ENCODE results near the gene ADK. TPM values are rescaled to one million over a fixed set of nuclear protein-coding genes. Genes with fewer than 3 reads are reported as not detected.

ADK gene
- polyA plus RNA-seq, 1 experiment = 41.9 TPM

DNA sequence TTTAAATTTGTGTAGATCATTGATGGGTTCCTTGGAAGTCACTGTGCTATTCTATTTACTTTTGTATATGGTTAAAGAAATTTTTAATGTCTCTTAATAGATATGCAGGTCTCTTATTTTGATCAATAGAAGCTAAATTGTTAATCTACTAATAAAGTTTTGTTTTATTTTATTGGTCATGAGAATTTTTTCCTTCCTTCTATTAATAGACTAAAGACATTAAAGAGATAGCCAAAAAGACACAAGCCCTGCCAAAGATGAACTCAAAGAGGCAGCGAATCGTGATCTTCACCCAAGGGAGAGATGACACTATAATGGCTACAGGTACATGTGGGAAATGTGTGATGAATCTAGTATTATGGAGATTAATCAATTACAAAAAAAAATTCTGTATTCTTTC, 449.1 kb downstream of the ADK start:
- H3K27me3 ChIP-seq (ENCODE audit: control insufficient read depth, insufficient read depth, low read length) = no peaks in the 10 kb centered on the region
- CTCF ChIA-PET = no interaction called here
- POLR2A ChIA-PET = no interaction called here
- no peak overlapping the region for H3K27ac ChIP-seq (ENCODE audit: low read depth, low read length)
- TF ChIP-seq, protein P1, sequence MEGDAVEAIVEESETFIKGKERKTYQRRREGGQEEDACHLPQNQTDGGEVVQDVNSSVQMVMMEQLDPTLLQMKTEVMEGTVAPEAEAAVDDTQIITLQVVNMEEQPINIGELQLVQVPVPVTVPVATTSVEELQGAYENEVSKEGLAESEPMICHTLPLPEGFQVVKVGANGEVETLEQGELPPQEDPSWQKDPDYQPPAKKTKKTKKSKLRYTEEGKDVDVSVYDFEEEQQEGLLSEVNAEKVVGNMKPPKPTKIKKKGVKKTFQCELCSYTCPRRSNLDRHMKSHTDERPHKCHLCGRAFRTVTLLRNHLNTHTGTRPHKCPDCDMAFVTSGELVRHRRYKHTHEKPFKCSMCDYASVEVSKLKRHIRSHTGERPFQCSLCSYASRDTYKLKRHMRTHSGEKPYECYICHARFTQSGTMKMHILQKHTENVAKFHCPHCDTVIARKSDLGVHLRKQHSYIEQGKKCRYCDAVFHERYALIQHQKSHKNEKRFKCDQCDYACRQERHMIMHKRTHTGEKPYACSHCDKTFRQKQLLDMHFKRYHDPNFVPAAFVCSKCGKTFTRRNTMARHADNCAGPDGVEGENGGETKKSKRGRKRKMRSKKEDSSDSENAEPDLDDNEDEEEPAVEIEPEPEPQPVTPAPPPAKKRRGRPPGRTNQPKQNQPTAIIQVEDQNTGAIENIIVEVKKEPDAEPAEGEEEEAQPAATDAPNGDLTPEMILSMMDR (IDR thresholded peaks at IDR 0.05; ENCODE audit: low read depth, low read length) = no peak
- H3K9me3 ChIP-seq (ENCODE audit: control insufficient read depth, insufficient read depth, low read length) = no peaks in the 10 kb centered on the region
- no peak for DNase-seq (ENCODE audit: low read depth, low spot score)
- no peak overlapping the region for H3K4me3 ChIP-seq (ENCODE audit: low read depth, low read length)

DNA sequence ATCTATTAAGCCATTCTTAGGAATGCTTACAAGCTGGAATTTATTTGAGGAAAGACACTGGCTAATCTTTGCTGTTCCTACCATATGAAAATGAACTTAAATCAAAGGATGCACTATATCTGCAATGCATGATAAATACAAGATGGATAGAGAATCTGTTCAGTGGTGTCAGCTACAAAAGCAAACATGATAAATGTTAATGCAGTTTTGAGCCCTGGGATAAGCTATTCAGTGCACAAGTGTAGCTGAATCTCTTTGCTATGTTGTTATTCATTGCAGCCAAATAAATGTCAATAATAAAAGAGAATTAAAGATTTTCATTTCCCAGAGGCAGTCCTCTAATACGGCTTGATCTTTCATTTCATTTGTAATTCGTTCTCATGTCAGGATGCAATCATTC, 451.6 kb downstream of the ADK start:
- Histone ChIP-seq H3K9me3 (ENCODE audit: control insufficient read depth, insufficient read depth, low read length) (no peaks in the 10 kb centered on the region), H3K27me3 (ENCODE audit: control insufficient read depth, insufficient read depth, low read length) (no peaks in the 10 kb centered on the region), H3K4me3 (ENCODE audit: low read depth, low read length) (no peak overlapping the region), H3K27ac (ENCODE audit: low read depth, low read length) (no peak overlapping the region)
- ChIA-PET POLR2A (no interaction called here), CTCF (interaction anchor here (0.5 kb wide), 1 partner anchor 263 kb away, joined by 4 read pairs; no protein-coding TSS in a partner anchor)
- DNase-seq (ENCODE audit: low read depth, low spot score) = no peak
- TF ChIP-seq, protein P1 (IDR thresholded peaks at IDR 0.05; ENCODE audit: low read depth, low read length) = no peak

DNA sequence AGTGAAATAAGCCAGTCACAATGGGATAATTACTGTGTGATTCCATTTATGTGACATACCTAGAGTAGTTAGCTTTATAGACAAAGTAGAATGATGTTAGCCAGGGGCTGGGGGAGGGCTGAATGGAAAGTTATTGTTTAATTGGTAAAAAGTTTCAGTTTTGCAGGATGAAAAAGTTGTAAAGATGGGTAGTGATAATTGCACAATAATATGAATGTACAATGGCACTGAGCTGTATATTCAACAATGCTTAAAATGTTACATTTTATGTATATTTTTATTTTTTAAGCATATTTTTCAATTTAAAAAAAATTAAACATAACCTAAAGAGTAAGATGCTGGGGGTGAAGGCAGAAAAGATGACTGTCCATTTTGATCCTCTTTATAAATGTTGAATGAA, 459.3 kb downstream of the ADK start:
- POLR2A ChIA-PET = no interaction called here
- Histone ChIP-seq H3K27ac (ENCODE audit: low read depth, low read length) (no peak overlapping the region), H3K4me3 (ENCODE audit: low read depth, low read length) (no peak overlapping the region), H3K27me3 (ENCODE audit: control insufficient read depth, insufficient read depth, low read length) (no peaks in the 10 kb centered on the region), H3K9me3 (ENCODE audit: control insufficient read depth, insufficient read depth, low read length) (no peaks in the 10 kb centered on the region)
- CTCF ChIA-PET = no interaction called here
- no peak for DNase-seq (ENCODE audit: low read depth, low spot score)
- TF ChIP-seq, protein P1 (IDR thresholded peaks at IDR 0.05; ENCODE audit: low read depth, low read length) = no peak

DNA sequence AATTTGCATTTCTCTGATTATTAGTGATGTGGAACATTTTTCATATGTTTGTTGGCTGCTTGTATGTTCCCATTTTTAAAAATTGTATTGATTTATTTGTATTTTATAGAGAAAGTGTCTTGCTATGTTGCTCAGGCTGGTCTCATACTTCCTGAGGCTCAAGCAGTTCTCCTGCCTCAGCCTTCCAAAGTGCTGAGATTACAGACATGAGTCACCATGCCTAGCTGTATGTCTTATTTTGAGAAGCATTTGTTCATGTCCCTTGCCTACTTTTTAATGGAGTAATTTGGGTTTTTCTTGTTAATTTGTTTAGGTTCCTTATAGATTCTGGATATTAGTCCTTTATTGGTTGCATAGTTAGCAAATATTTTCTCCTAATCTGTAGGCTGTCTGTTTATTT, 461.2 kb downstream of the ADK start:
- no peaks in the 10 kb centered on the region for H3K9me3 ChIP-seq (ENCODE audit: control insufficient read depth, insufficient read depth, low read length)
- ChIA-PET POLR2A (no interaction called here), CTCF (no interaction called here)
- no peak overlapping the region for H3K4me3 ChIP-seq (ENCODE audit: low read depth, low read length)
- TF ChIP-seq, protein P1 (IDR thresholded peaks at IDR 0.05; ENCODE audit: low read depth, low read length) = no peak
- no peak overlapping the region for H3K27ac ChIP-seq (ENCODE audit: low read depth, low read length)
- H3K27me3 ChIP-seq (ENCODE audit: control insufficient read depth, insufficient read depth, low read length) = no peaks in the 10 kb centered on the region
- DNase-seq (ENCODE audit: low read depth, low spot score) = no peak

DNA sequence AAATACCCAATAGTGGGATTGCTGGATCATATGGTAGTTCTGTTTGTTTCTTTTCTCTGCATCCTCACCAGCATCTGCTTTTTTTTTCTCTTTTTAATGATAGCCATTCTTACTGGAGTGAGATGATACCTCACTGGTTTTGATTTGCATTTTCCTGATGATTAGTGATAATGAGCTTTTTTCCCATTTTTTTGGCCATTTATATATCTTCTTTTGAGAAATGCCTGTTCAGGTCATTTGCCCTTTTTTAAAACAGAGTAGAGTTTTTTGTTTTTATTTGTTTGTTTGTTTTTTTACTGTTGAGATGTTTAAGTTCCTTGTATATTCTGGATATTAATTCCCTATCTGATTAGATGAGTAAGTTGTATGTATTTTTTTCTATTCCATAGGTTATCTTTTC, 469.6 kb downstream of the ADK start:
- TF ChIP-seq, protein P1 (IDR thresholded peaks at IDR 0.05; ENCODE audit: low read depth, low read length) = no peak
- POLR2A ChIA-PET = no interaction called here

More for the DNA sequence above, 469.6 kb downstream of the ADK start:
- DNase-seq (ENCODE audit: low read depth, low spot score) = no peak
- CTCF ChIA-PET = no interaction called here
- no peak overlapping the region for H3K4me3 ChIP-seq (ENCODE audit: low read depth, low read length)
- peaks cover 10% of the 10 kb centered on the region for H3K9me3 ChIP-seq (ENCODE audit: control insufficient read depth, insufficient read depth, low read length)
- no peaks in the 10 kb centered on the region for H3K27me3 ChIP-seq (ENCODE audit: control insufficient read depth, insufficient read depth, low read length)
- H3K27ac ChIP-seq (ENCODE audit: low read depth, low read length) = no peak overlapping the region

Data from AG04450 (cell line).